Measurements from ENCODE around the gene C2CD2L.
"Not testable (repeated sequence)": the region's sequence is repeated elsewhere in the genome, so short reads cannot be mapped to it uniquely, and the experiment has no call there.

C2CD2L gene

DNA sequence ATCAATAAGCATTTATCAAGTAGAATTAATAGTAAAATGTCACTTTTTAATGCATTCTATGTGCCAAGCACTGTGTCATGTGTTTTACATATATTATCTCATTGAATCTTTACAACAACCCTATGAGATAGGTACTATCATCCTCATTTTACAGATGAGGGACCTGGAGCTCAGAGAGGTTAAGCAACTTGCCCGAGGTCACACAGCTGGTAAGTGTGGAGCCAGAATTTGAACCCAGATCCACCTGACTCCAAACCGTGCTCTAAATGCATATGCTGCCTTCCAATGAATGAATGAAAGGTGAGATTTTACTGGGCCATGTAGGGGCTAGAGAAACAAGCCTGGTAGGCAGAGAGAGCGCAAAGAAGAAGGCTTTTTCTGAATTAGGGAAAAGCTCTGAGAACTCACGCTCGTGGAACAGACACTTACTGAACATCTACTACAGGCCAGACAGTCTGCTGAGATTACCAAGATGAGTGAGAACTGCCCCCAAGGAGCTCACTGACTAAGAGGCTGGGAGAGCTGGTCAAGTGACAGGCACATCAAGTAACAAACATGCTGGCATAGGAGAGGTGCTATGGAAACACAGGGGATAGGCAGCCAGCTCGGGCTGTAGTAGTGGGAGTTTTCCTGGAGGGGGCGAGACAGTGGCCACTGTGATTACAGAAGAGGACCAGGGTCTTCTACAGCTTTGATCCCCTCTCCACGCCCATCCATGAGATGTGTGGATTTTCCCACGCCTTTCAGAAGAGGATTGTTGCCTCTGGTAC lies 46.1 kb downstream of the C2CD2L start:
- no peak for DNase-seq

- DNase-seq: no peak
Measured at GRCh38 chr11:119154178-119154577, 47.0 kb downstream of the C2CD2L start.

GRCh38 chr11:119155733-119156492 lies 48.8 kb downstream of the C2CD2L start:
- DNase-seq: no peak

DNA sequence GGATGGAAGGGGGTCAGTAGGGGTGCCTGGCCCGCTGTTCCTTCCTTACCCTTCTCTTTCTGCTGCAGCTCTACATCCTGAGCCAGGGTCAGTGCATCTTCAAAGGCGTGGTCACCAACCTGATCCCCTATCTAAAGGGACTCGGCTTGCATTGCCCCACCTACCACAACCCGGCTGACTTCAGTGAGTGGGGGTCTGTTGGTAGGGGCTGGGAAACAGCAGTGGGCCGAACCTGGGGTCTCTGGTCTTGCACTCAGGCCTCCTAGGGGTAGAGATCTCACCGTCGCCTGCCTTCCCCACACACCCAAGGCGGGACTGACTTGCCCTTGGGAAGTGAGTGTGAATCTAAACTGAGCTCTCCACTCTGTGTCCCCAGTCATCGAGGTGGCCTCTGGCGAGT lies 49.4 kb downstream of the C2CD2L start:
- DNase-seq: no peak

DNA sequence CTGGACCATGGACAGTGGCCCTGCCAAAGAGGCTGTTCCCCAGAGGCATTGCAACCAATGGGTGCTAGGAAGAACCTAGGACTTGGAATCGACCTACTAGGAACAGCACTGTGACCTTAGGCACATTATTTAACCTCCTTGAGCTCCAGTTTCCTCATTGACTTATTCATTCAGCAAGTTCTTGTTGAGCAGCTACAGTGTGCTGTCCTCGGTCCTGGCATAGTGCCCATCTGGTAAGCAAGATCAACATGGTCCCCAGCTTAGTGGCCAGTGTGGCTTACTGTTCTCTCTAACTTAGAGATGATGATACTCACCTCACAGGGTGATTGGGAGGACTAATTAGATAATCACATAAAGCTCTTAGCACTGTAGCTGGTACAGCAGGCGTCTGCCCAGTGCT lies 49.9 kb downstream of the C2CD2L start:
- DNase-seq: no peak

DNA sequence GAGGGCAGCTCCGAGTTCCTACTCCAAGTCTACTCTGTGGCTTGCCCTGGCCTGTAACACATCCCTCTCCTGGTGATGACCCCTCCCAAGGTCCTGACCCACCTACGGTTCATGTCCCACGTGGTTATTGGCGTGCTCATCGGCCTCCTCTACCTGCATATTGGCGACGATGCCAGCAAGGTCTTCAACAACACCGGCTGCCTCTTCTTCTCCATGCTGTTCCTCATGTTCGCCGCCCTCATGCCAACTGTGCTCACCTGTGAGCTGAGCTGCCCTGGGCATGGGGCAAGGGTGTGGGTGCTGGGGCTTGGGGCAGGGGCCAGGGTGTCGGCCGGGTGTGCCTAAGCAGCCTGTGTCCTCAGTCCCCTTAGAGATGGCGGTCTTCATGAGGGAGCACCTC lies 51.3 kb downstream of the C2CD2L start:
- DNase-seq: no peak

DNA sequence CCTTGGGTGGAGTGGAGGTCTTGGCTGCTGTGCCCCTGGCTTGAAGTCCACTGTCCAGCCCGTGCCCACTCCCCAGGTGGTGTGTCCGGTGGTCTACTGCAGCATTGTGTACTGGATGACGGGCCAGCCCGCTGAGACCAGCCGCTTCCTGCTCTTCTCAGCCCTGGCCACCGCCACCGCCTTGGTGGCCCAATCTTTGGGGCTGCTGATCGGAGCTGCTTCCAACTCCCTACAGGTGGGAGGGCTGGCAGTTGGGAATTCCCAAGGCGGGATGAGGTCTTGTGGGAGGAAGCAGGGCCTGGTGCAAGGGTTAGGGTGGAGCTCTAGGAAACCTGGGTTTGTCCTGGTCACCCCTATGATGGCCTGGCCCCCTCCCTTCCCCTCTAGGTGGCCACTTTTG lies 53.0 kb downstream of the C2CD2L start:
- DNase-seq: no peak

GRCh38 chr11:119161871-119162270 lies 54.7 kb downstream of the C2CD2L start:
- DNase-seq: no peak

DNA sequence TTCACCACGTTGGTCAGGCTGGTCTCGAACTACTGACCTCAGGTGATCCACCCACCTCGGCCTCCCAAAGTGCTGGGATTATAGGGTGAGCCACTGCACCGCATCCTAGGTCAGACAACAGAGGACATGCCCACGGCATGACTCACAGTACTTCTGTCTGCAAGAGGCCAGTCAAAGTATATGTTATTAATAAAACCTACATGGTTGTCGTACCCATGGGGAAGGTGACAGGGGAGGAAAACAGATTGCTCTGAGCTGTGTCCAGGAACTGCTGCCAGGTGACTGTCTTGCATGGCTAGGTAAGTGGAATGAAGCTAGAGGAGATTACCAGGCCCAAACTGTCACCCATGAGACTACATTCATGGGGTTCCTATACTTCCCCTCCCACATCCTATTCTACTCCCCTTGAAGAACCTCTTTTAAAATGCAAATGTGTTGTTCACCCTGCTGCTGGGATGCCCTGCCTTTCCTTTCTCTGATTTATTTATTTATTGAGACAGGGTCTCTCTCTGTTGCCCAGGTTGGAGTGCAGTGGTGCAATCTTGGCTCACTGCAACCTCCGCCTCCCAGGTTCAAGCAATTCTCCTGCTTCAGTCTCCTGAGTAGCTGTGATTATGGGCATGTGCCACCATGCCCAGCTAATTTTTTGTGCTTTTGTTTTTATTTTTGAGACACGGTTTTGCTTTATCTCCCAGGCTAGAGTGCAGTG lies 59.4 kb downstream of the C2CD2L start:
- no peak for DNase-seq

DNA sequence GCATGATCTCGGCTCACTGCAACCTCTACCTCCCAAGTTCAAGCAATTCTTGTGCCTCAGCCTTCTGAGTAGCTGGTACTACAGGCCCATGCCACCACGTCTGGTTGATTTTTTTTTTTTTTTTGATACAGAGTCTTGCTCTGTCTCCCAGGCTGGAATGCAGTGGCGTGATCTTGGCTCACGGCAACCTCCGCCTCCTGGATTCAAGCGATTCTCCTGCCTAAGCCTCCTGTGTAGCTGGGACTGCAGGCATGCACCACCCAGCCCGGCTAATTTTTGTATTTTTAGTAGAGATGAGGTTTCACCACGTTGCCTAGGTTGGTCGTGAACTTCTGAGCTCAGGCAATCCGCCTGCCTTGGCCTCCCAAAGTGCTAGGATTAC lies 59.9 kb downstream of the C2CD2L start:
- DNase-seq: not testable (repeated sequence)

GRCh38 chr11:119167933-119168332 lies 60.8 kb downstream of the C2CD2L start:
- no peak for DNase-seq
